ENCODE results near the gene CYTIP.

The CYTIP gene

GRCh38 chr2:157443795-157444640 lies at the start of gene CYTIP:
Gene CYTIP, minus strand, starts transcription at chr2:157444089. Its CDS starts 69 bp downstream, at chr2:157444020.
- DNase-seq: no peak

GRCh38 chr2:157492189-157492773 lies 48.4 kb upstream of the CYTIP start:
- peak; percentile 47 for DNase-seq

DNA sequence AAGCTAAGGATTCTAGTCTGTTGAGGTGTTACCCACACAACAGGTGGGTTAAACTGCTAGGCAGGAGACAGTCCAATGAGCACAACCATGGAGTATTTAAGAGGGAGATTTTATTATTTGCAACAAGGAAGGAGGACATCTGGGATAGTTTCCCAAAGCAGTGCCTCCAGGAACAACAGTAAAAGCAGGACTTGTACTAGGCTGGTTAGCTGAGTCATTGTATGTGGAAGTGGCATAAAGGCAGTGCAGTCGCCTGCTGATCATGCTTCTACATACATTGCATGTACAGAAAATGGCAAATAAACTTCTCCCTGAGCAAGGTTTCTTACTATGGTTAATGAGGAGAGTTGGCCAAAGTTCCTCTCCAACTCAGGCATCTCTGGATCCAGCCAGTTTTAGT lies 46.1 kb upstream of the CYTIP start:
- no peak for DNase-seq

GRCh38 chr2:157488877-157489276 lies 45.0 kb upstream of the CYTIP start:
- no peak for DNase-seq

- DNase-seq: no peak
These were observed 43.9 kb upstream of the CYTIP start for GRCh38 chr2:157487747-157488146.

GRCh38 chr2:157487271-157487610 lies 43.4 kb upstream of the CYTIP start:
- no peak for DNase-seq

- DNase-seq: no peak
These were observed 42.8 kb upstream of the CYTIP start for GRCh38 chr2:157486596-157487270.

DNA sequence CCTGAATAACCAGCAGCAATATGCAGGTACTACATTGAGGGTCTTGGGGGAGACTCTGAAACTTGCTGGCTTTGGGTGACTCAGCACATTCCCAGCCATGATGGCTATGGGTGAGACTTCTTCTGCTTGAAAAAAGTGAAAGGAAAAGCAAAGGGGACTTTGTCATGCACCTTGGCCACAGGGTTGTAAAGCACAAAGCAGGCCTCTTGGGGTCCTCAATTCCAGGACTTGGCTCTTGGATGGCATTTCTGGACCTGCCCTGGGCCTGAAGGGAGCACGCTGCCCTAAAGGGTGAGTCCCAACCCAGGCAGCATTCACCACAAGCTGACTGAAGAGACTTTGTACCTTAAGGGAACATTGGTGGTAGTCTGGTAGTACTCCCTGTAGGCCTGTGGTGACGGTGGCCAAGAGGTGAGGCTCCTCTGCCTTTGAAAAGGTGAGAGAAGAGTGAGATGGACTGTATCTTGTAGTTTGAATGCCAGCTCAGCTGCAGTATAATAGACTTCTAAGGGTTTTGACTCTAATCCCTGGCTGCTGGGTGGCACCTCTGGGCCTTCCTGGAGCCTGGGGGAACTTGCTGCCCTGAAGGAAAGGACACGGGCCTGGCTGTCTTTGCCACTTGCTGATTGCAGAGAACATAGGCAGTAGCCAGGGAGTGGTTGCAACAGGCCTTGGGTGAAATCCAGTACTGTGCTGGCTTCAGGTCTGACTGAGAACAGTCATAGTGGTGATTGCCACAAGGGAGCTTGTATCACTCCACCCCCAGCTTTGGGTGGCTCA lies 36.5 kb upstream of the CYTIP start:
- no peak for DNase-seq

DNA sequence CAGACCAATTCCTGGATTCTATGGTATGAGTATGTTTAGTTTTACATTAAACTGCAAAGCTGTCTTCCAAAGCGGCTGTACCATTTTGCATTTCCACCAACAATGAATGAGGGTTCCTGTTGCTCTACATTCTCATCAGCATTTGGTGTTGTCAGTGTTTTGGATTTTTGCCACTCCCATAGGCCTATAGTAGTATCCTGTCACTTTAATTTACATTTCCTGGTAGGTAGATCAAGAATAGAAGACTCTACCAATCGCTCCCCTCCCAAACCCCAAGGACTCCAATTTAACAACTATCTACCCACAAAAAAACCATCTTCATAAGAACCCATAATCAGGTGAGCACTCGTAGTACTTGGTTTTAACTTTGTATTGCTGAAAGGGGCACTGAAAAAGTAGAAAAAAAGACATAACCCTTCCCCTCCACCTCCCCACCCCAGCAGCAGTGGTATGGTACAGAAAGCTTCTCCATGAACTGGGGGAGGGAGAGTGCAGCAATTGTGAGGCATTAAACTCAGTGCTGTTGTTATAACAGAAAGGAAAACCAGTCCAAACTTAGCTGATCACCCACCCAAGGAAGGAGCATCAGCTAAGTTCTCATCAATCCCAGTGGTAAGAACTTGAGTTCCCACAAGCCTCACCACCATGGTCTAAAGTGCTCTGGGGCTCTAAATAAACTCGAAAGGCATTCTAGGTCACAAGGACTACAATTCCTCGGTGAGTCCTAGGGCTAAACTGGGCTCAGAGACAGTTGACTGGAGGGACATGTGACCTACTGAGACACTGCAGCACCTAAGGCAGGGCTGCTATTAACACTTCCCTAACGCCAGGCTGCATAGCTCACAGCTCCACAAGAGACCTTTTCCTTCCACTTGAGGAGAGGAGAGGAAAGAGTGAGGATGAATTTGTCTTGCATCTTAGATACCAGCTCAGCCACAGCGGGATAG lies 35.5 kb upstream of the CYTIP start:
- no peak for DNase-seq

GRCh38 chr2:157477919-157478318 lies 34.0 kb upstream of the CYTIP start:
- no peak for DNase-seq

DNA sequence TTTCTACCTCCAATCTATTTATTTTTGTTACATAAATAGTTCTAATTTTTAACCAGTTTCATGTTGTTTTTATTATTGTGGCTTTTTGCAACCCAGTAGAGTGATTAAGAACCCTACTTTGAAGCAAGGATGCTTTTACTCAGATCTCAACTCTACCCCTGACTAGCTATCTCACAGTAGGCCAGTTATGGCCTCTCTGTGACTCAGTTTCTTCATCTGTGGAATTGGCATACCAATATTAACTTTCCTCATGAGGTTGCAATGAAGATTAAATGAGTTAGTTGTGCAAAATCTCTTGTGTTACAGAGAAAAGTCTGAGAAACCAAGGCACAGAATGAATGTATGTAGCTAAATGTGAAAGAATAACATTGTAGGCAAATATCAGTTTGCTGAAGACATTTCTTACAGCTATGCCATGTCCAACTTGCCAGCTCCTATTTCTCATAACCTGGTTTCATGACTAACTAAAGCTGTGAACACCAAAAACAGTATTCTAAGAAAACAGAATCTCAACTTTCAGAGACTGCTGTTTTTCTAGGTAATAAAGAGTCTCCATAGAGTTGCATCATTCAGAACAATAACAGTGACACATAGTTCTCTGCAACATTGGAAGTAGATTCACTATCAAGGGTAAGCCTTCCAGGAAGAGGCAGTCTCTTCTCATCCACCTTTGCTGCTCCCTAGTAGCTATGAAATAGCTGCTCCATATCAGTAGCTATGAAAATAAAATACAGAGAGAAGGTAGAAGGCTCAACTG lies 33.2 kb upstream of the CYTIP start:
- DNase-seq: no peak

DNA sequence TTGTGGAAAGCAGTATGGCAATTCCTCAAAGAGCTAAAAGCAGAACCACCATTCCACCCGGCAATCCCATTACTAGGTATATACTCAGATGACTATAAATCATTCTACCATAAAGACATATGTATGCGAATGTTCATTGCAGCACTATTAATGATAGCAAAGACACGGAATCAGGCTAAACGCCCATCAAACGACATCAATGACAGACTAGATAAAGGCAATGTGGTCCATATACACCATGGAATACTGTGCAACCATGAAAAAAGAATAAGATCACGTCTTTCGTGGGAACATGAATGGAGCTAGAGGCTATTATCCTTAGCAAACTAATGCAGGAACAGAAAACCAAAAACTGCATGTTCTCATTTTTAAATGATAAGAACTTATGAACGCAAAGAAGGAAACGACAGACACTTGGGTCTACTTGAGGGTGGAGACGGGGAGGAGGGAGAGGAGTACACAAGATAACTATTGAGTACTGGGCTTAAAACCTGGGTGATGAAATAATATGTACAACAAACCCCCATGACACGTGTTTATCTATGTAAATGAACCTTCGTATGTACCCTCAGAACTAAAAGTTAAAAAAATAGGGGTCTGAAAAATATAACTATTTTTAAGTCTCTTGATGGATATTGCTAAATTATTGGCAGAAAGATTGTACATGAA lies 32.0 kb upstream of the CYTIP start:
- no peak for DNase-seq

DNA sequence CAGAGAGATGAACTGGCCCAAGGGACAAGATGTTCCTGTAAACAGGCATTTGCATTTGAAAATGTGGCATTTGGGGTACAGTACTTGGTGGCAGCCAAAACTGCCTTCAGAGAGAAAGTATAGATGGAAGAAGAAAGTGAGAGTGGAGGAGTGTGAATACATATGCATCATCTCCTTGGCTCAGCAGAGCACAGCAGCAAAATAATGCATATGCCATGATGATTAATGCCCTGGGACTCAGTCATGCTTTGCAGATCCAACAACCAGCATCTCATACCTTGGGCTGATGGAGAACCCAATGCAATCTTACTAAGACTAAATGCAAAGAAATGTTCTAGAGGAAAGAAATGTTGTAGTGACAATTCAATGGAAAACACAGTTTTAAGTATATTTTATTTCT lies 29.7 kb upstream of the CYTIP start:
- no peak for DNase-seq

DNA sequence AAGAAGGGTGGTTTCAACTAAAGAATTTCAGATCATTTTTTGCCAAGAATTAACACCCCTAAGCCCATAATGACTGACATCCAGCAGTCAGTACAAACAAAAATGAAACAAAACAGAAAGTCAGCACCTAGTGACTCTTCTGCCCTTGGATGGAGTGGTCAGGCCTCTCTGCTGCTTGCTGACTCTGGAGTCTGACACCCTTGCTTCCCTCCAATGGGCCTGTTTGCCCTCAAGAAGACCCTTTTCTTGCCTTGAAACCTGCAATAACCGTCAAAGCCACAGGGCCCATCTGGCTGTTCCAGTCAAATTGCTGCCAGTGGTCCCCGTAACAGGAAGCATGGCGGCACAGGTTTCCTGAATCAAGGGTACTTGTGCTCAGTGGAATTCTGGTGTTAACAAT lies 27.2 kb upstream of the CYTIP start:
- DNase-seq: no peak

GRCh38 chr2:157470321-157470720 lies 26.4 kb upstream of the CYTIP start:
- DNase-seq: no peak

DNA sequence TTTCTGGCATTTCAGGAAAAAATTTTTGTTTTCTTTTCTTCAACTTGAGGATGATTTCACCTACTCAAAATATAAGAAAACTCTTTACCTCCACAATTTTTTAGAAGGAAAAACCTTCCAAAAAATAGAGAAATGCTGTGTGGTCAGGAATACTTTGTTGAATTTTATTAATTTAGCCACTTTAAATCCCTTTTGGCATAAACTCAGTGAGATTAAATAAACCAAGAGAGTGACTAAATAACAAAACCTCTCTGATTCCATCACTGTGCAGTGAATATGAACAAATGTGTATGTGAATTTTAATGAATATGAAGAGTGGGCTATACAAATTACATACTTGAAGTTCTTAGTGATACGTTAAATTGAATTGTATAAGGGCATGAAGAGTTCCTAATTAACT lies 25.8 kb upstream of the CYTIP start:
- DNase-seq: no peak

DNA sequence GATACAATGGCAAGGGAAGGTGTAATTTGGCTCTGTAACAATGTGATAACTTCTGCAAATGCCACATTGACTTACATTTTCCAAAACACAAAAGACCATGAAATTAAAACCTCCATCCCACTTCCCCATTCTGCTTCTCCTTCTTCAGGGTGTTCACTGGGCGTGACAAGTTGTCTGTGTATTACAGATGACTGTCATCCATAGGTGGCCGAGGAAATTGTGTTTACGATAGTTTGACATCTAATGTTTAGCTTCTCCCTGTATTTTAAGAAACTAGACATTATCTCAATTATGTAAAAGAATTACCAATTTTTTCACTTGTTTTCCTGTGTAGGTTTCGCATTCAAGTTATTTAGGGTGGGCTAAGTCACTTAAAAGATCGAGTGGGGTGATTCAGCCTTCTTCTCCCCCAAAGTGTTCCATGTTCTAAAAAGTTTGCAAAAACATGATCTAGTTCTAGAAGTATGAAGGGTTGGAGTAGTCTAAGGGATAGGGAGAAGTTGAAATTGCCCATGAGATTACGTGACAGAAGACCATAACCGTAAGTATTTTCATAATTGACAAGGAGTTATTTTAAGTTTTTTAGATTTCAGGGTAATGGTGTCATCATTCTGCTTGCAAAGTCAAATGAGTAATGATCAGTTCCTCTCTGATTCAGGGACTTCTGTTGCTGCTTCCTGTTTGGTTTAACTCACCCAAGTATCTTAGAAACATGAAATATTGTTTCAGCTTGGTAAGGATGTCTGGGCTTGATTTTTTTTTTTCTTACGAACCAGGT lies 25.2 kb upstream of the CYTIP start:
- DNase-seq: no peak

GRCh38 chr2:157466764-157467163 lies 22.9 kb upstream of the CYTIP start:
- no peak for DNase-seq

- DNase-seq: no peak
These were observed 21.7 kb upstream of the CYTIP start for GRCh38 chr2:157465554-157465953.

DNA sequence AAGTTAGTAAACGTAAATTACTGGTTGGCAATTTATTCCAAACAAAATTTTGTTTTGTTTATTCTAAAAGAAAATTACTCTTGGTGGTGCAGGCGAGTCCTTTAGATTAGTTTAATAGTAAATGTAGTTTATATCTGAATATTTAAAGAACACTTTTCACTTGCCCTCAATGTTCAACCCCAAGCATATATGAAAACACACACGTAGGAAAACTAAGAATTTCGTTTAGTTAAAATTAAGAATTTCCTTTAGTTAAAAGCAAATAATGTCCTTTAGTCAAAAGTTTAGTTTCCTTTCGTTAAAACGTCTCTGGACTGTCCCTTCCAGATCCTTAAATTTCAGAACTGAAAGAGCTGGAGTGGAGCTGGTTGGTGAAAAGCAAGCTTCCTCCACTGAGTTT lies 19.1 kb upstream of the CYTIP start:
- no peak for DNase-seq
